ENCODE data around the gene SPATS1.
"Not testable (repeated sequence)": the region's sequence is repeated elsewhere in the genome, so short reads cannot be mapped to it uniquely, and the experiment has no call there.

The SPATS1 gene

DNA sequence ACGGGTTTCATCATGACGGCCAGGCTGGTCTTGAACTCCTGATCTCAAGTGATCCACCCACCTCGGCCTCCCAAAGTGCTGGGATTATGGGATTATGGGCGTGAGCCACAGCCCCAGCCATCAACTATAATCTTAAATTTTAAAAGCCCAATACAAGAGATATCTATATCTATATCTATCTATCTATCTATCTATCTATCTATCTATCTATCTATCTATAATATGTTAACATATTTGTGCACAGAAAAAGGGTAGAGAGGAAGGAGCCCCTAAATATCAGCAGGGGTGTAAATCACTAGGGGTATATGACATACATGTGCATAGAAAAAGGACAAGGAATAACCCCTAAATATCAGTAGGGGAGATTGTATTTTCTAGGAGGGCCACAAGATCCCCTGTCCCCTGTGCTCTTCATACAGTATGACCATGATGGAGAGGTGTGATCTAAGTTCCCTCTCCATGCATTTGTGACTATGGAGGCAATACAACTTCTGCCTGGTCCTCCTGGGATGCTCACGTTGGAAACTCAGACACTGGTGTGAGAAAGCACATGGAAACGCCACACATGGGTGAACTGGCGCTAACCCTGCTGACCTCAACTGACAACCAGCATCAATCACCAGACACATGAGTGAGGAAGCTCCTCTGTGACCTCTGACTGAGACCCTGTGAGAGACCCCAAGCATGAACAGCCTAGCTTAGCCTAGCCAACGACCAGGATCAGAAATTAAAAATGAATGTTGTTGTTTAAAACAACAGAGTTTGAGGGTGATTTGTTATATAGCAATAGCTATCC, 1.2 kb upstream of the SPATS1 start:
- Histone ChIP-seq H2BK12ac (ENCODE audit: low read length in 2 of 2) (no peak overlapping the region), H2BK5ac (ENCODE audit: low read depth, low read length, poor library complexity, severe bottlenecking) (no peak overlapping the region), H3K4me1 (ENCODE audit: control insufficient read depth, insufficient read depth, low read depth, low read length) (peaks cover 5% of the 10 kb centered on the region), H3K79me1 (replicated peaks; ENCODE audit: low read length, poor library complexity, severe bottlenecking) (no peaks in the 10 kb centered on the region), H3K4me2 (ENCODE audit: low read length, poor library complexity, severe bottlenecking) (no peak overlapping the region), H3K23ac (ENCODE audit: low read length in 2 of 2) (no peak overlapping the region), H3K4me3 (ENCODE audit: insufficient read depth in 1 of 2, low read depth in 1 of 2, low read length in 2 of 2) (no peak overlapping the region), H3K27ac (ENCODE audit: low read length, poor library complexity, severe bottlenecking) (no peak overlapping the region), H2AK5ac (ENCODE audit: low read length, severe bottlenecking) (no peak overlapping the region), H3K4ac (ENCODE audit: low read depth in 1 of 2, low read length in 2 of 2) (no peak overlapping the region), H2BK120ac (ENCODE audit: low read depth, low read length) (no peak overlapping the region), H3K36me3 (ENCODE audit: control insufficient read depth in 1 of 2, insufficient read depth in 2 of 2, low read depth in 1 of 2, low read length in 2 of 2) (no peaks in the 10 kb centered on the region), H2BK15ac (ENCODE audit: low read depth, poor library complexity, severe bottlenecking) (no peak overlapping the region), H2AFZ (ENCODE audit: low read depth, low read length) (no peak overlapping the region), H3K27me3 (ENCODE audit: control insufficient read depth in 1 of 2, insufficient read depth in 1 of 2, low read length in 2 of 2) (peaks cover 60 to 62% of the 10 kb centered on the region in 2 experiments), H4K91ac (ENCODE audit: low read length) (no peak overlapping the region), H3K9ac (ENCODE audit: low read length) (no peak overlapping the region), H3K9me3 (ENCODE audit: control insufficient read depth, low read length) (no peaks in the 10 kb centered on the region), H3K14ac (ENCODE audit: low read length in 2 of 2) (no peak overlapping the region), H3K18ac (ENCODE audit: low read depth in 1 of 2, low read length in 2 of 2) (no peak overlapping the region), H4K8ac (ENCODE audit: low read length) (no peak overlapping the region)
- DNase-seq, result no peak
- 58% methylated on average over 4 of the region's 8 CpGs for WGBS

DNA sequence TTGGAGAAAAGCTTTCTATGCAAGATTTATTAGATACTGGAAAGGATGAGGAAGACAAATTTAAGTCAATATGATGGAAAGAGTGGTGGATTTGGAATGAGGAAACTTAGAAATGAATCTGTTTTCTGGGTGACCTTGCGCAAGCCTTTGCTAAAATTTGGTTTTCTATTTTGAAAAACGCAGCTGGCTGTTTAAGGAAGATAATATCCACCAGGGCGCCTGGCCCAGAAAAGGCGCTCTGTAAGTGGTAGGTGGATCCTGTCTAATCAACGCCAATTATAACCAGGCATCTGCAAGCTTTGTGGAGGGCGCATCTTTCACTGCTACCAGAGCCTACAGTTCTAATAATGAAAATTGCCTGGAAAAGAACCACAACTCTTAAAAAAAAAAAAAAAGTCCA, 398 bp upstream of the SPATS1 start:
- H2BK15ac ChIP-seq (ENCODE audit: low read depth, poor library complexity, severe bottlenecking), result no peak overlapping the region
- no peaks in the 10 kb centered on the region for H3K9me3 ChIP-seq (ENCODE audit: control insufficient read depth, low read length)
- whole genome bisulfite sequencing, result 68% methylated on average over 6 of the region's 6 CpGs

DNA sequence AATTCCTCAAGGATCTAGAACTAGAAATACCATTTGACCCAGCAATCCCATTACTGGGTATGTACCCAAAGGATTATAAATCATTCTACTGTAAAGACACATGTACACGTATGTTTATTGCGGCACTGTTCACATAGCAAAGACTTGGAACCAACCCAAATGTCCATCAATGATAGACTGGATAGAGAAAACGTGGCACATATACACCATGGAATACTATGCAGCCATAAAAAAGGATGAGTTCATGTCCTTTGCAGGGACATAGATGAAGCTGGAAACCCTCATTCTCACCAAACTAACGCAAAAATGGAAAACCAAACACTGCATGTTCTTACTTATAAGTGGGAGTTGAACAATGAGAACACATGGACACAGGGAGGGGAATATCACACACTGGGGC, 4.4 kb downstream of the SPATS1 start:
- not testable (repeated sequence) for H3K27ac ChIP-seq (ENCODE audit: low read length, poor library complexity, severe bottlenecking); H3K36me3 ChIP-seq (ENCODE audit: control insufficient read depth in 1 of 2, insufficient read depth in 2 of 2, low read depth in 1 of 2, low read length in 2 of 2); DNase-seq; H2BK5ac ChIP-seq (ENCODE audit: low read depth, low read length, poor library complexity, severe bottlenecking); H2BK12ac ChIP-seq (ENCODE audit: low read length in 2 of 2); H3K4me1 ChIP-seq (ENCODE audit: control insufficient read depth, insufficient read depth, low read depth, low read length); H3K4me2 ChIP-seq (ENCODE audit: low read length, poor library complexity, severe bottlenecking); H3K9me3 ChIP-seq (ENCODE audit: control insufficient read depth, low read length); H2BK120ac ChIP-seq (ENCODE audit: low read depth, low read length); H3K4me3 ChIP-seq (ENCODE audit: insufficient read depth in 1 of 2, low read depth in 1 of 2, low read length in 2 of 2); H4K8ac ChIP-seq (ENCODE audit: low read length); H3K14ac ChIP-seq (ENCODE audit: low read length in 2 of 2); H3K9ac ChIP-seq (ENCODE audit: low read length); H2BK15ac ChIP-seq (ENCODE audit: low read depth, poor library complexity, severe bottlenecking); H3K18ac ChIP-seq (ENCODE audit: low read depth in 1 of 2, low read length in 2 of 2); H3K79me1 ChIP-seq (replicated peaks; ENCODE audit: low read length, poor library complexity, severe bottlenecking); H2AK5ac ChIP-seq (ENCODE audit: low read length, severe bottlenecking); H4K91ac ChIP-seq (ENCODE audit: low read length); H3K4ac ChIP-seq (ENCODE audit: low read depth in 1 of 2, low read length in 2 of 2); H2AFZ ChIP-seq (ENCODE audit: low read depth, low read length); H3K23ac ChIP-seq (ENCODE audit: low read length in 2 of 2)
- H3K27me3 ChIP-seq (ENCODE audit: control insufficient read depth in 1 of 2, insufficient read depth in 1 of 2, low read length in 2 of 2), result peaks cover 39 to 43% of the 10 kb centered on the region in 2 experiments
- 87% methylated on average over 3 of the region's 4 CpGs for WGBS

More for the DNA sequence above, 398 bp upstream of the SPATS1 start:
- DNase-seq, result no peak
- no peak overlapping the region for H4K91ac ChIP-seq (ENCODE audit: low read length)
- peak overlapping the region in 1 of 2 experiments; percentile 64 for H3K4me3 ChIP-seq (ENCODE audit: insufficient read depth in 1 of 2, low read depth in 1 of 2, low read length in 2 of 2)
- no peak overlapping the region for H2AFZ ChIP-seq (ENCODE audit: low read depth, low read length)
- H2AK5ac ChIP-seq (ENCODE audit: low read length, severe bottlenecking), result no peak overlapping the region
- no peak overlapping the region for H3K4ac ChIP-seq (ENCODE audit: low read depth in 1 of 2, low read length in 2 of 2)
- H2BK12ac ChIP-seq (ENCODE audit: low read length in 2 of 2), result no peak overlapping the region
- H3K23ac ChIP-seq (ENCODE audit: low read length in 2 of 2), result no peak overlapping the region
- no peaks in the 10 kb centered on the region for H3K79me1 ChIP-seq (replicated peaks; ENCODE audit: low read length, poor library complexity, severe bottlenecking)
- H3K18ac ChIP-seq (ENCODE audit: low read depth in 1 of 2, low read length in 2 of 2), result no peak overlapping the region
- no peak overlapping the region for H2BK120ac ChIP-seq (ENCODE audit: low read depth, low read length)
- H2BK5ac ChIP-seq (ENCODE audit: low read depth, low read length, poor library complexity, severe bottlenecking), result no peak overlapping the region
- H3K9ac ChIP-seq (ENCODE audit: low read length), result no peak overlapping the region
- peaks cover 54% of the 10 kb centered on the region in 2 experiments for H3K27me3 ChIP-seq (ENCODE audit: control insufficient read depth in 1 of 2, insufficient read depth in 1 of 2, low read length in 2 of 2)
- H3K27ac ChIP-seq (ENCODE audit: low read length, poor library complexity, severe bottlenecking), result no peak overlapping the region
- no peaks in the 10 kb centered on the region for H3K36me3 ChIP-seq (ENCODE audit: control insufficient read depth in 1 of 2, insufficient read depth in 2 of 2, low read depth in 1 of 2, low read length in 2 of 2)
- peaks cover 5% of the 10 kb centered on the region for H3K4me1 ChIP-seq (ENCODE audit: control insufficient read depth, insufficient read depth, low read depth, low read length)
- H3K14ac ChIP-seq (ENCODE audit: low read length in 2 of 2), result no peak overlapping the region
- H3K4me2 ChIP-seq (ENCODE audit: low read length, poor library complexity, severe bottlenecking), result no peak overlapping the region
- H4K8ac ChIP-seq (ENCODE audit: low read length), result no peak overlapping the region

DNA sequence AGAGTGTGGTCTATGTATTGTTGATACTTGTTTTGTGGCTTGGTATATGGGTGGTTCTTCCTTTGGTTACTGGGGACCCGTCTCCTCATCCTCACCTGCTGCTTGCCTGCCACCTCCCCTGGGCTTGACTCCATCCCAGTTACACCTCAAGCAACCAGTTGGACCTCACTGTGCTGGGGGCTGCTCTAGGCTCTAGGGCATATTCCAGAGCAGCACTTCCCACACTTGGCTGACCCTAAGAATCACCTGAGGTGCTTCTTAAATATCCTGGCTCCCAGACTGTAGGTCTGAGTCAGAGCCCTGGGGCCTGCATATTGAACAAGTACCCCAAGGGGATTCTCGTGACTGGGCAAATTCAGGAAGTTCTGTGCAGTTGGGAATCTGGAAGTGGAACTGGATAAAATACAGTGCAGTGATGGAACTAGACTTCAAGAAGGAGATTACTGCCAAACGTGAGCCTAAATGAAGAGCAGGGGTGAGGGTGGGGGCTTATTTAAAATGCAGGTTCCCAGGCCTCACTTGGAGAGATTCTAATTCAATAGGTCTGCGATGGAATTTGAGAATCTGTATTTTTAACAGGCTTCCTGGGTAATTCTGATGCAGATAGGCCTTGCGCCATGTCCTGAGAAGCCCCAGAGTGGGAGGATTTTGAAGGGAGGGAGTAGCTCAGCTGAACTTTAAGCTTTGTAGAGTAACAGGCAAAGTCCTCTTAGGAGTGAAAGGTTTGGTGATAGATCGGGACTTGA, 7.6 kb downstream of the SPATS1 start:
- Histone ChIP-seq H3K79me1 (replicated peaks; ENCODE audit: low read length, poor library complexity, severe bottlenecking) (no peaks in the 10 kb centered on the region), H3K27me3 (ENCODE audit: control insufficient read depth in 1 of 2, insufficient read depth in 1 of 2, low read length in 2 of 2) (peaks cover 10 to 14% of the 10 kb centered on the region in 2 experiments), H3K9ac (ENCODE audit: low read length) (no peak overlapping the region), H3K23ac (ENCODE audit: low read length in 2 of 2) (peak overlapping the region in 1 of 2 experiments; percentile 40), H2BK15ac (ENCODE audit: low read depth, poor library complexity, severe bottlenecking) (no peak overlapping the region), H3K27ac (ENCODE audit: low read length, poor library complexity, severe bottlenecking) (no peak overlapping the region), H3K14ac (ENCODE audit: low read length in 2 of 2) (no peak overlapping the region), H3K4me1 (ENCODE audit: control insufficient read depth, insufficient read depth, low read depth, low read length) (no peaks in the 10 kb centered on the region), H3K4me3 (ENCODE audit: insufficient read depth in 1 of 2, low read depth in 1 of 2, low read length in 2 of 2) (no peak overlapping the region), H3K9me3 (ENCODE audit: control insufficient read depth, low read length) (no peaks in the 10 kb centered on the region), H3K4ac (ENCODE audit: low read depth in 1 of 2, low read length in 2 of 2) (no peak overlapping the region), H2AK5ac (ENCODE audit: low read length, severe bottlenecking) (no peak overlapping the region), H2AFZ (ENCODE audit: low read depth, low read length) (no peak overlapping the region), H2BK12ac (ENCODE audit: low read length in 2 of 2) (no peak overlapping the region), H3K36me3 (ENCODE audit: control insufficient read depth in 1 of 2, insufficient read depth in 2 of 2, low read depth in 1 of 2, low read length in 2 of 2) (no peaks in the 10 kb centered on the region), H2BK120ac (ENCODE audit: low read depth, low read length) (no peak overlapping the region), H2BK5ac (ENCODE audit: low read depth, low read length, poor library complexity, severe bottlenecking) (no peak overlapping the region), H3K18ac (ENCODE audit: low read depth in 1 of 2, low read length in 2 of 2) (no peak overlapping the region), H3K4me2 (ENCODE audit: low read length, poor library complexity, severe bottlenecking) (no peak overlapping the region), H4K8ac (ENCODE audit: low read length) (no peak overlapping the region), H4K91ac (ENCODE audit: low read length) (no peak overlapping the region)
- WGBS, result 67% methylated on average over 6 of the region's 6 CpGs
- DNase-seq, result no peak

All from mesenchymal stem cell (in vitro differentiated cells and primary cell).